CD4-positive, alpha-beta T cell treated with Interleukin-4 for 1 hour (primary cell): ENCODE data around the gene BMAL2.

Experiments used
- DNase-seq, 2 donors: peaks; one replicate each; pipeline ENCODE4 v3.0.0-alpha.2; 2020 to 2022

The BMAL2 gene

GRCh38 chr12:27332714-27333402 lies at the start of gene BMAL2:
Gene BMAL2 (plus strand): TSS chr12:27332836. CDS start chr12:27333073, 237 bp downstream.
- peak; percentile 14 to 15 for DNase-seq

DNA sequence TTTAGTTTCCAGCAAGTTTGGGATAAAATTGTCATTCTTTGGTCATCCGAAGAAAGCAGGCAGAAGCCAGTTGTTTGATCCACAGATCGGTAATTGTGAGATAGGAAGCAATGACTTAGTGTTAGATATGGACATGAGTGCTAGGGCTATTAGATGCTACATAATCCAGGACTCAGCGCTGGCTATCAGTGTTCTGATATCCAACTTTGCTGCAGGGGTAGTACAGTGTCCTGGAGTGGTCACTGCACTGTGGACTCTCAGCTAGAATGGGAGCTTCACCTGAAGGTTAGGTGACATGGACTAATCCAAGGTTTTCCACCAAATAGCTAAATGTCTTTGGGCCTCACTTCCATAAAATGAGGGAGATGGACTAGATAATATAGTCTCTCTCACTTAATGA lies 48.6 kb upstream of the BMAL2 start:
- DNase-seq, result no peak

GRCh38 chr12:27284751-27285150 lies 47.9 kb upstream of the BMAL2 start:
- no peak for DNase-seq

GRCh38 chr12:27285403-27285802 lies 47.2 kb upstream of the BMAL2 start:
- DNase-seq, result no peak

- DNase-seq, result no peak
These were observed 43.2 kb upstream of the BMAL2 start for GRCh38 chr12:27289414-27289813.

DNA sequence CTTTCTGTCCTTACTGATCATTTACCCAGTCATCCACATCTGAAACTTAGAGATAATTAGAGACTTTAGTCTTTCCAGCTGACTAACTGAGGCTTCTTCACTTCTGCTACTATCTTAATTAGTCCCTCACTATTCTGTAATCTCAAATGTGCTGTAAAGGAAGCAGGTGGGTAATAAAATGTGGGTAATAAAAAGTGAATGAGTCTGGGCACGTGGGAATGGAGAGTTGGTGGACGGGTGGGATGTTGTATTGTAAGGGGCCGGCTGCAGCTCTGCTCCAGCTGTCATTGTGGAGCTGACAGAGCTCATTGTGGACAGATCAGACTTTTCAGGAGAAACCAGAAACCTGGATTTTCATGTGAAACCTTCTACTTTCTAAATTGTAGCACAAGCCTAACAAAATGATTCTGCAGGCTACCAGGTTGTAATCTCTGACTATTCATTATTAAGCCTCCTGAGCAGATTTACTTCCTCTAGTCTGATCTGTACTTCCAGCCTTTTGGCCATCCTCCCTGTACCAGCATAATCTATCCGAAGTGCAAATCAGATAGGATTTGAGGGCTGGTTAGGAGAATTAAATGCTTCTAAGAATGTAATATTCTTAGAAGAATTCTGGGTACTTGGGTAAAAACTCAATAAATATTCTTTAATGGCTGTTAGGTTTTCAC lies 42.0 kb upstream of the BMAL2 start:
- DNase-seq, result no peak

GRCh38 chr12:27291862-27292261 lies 40.8 kb upstream of the BMAL2 start:
- DNase-seq, result no peak

DNA sequence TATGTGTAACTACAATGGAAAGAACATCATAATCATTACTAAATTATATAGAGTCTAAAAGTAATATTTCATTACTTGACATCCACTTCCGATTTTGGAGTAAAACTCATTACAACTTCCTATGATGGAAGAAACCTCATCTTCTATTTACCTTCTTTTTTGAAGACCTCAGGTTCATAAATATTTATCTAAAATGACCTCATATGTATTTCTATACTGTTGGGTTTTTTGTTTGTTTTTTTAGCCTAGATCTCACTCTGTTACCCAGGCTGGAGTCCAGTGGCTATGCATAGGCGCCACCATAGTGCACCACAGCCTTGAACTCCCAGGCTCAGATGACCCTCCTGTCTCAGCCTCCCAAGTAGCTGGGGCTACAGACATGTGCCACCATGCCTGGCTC lies 39.9 kb upstream of the BMAL2 start:
- no peak for DNase-seq

- DNase-seq, result no peak
These were observed 39.2 kb upstream of the BMAL2 start for GRCh38 chr12:27293463-27293862.

- no peak for DNase-seq
These were observed 36.0 kb upstream of the BMAL2 start for GRCh38 chr12:27296674-27297073.

GRCh38 chr12:27297566-27297965 lies 35.1 kb upstream of the BMAL2 start:
- DNase-seq, result no peak

DNA sequence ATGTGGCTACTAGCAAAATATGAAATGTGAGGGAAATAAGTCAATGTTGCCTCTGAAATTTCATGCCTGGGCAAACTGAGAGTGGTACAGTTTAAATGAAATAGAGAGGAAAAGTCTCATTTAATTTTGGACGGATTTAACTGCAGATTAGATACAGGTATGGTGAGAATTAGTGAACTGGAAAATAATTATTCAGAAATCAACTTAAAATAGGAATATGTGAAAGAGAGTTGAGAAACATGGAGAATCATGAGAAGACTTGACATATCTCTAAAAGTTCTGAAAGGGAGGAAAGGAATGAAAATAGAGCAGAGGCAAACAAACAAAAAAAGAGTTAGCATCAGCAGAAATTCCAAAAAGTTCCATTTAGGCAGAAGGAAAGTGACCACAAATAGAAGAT lies 33.5 kb upstream of the BMAL2 start:
- no peak for DNase-seq

GRCh38 chr12:27300226-27300625 lies 32.4 kb upstream of the BMAL2 start:
- no peak for DNase-seq

DNA sequence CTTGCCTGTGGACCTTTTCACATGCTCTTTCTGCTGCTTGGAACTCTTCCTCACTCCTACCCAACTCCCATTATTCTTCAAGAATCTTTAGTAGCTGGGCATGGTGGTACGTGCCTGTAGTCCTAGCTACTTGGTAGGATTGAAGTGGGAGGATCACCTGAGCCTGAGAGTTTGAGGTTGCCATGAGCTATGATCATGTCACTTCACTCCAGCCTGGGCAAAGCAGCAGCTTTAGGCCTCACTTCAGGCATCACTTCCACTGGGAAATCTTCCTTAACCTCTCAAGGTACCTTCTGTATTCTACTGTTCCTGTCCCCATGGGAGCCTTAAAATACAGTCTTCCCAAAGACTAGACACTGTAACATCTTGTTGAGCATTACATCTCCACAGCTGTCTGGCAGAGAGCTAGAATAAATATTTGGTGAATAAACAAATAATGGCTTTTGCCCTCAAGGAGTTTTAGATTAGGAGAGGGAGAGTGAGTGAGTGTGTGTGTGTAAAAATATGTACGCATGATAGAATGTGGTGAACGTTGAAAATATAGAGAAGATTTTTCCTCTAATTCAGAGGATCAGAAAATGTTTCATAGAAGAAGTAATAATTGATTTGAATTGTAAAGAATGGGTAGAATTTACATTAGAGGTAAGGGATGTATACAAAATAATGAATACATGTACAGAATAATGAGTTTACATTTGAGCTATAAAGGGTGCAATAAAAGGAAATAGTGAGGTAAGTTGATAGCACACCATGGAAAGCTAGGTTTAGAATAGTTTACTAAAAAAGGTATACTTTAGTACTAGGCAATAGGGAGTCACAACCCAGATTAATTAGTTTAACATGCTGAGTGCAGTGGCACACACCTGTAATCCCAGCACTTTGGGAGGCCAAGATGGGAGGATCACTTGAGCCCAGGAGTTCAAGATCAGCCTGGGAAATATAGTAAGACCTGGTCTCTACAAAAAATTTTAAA lies 29.2 kb upstream of the BMAL2 start:
- no peak for DNase-seq

DNA sequence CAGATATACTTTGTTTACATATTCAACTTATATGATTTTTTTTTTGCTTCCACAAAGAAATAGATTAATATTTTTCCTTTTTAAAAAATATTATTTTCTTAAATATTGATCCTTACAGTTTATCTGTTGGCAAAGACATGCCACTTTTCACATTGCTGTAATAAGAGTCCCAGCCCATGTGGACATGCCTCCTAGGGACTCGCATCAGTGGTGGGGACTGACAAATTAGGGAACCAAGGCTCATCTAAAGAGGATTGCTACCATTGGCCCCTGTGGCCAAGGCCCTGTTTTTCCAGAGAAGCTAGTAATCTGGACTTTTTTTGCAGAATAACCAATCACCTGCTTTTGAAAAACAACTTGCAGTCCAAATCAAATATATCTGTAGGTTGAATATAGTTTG lies 27.8 kb upstream of the BMAL2 start:
- DNase-seq, result no peak

GRCh38 chr12:27305673-27306456 lies 26.8 kb upstream of the BMAL2 start:
- DNase-seq, result peak in 1 of 2 donors; percentile 48

GRCh38 chr12:27309293-27309994 lies 23.2 kb upstream of the BMAL2 start:
- DNase-seq, result no peak

GRCh38 chr12:27309995-27310315 lies 22.7 kb upstream of the BMAL2 start:
- no peak for DNase-seq

DNA sequence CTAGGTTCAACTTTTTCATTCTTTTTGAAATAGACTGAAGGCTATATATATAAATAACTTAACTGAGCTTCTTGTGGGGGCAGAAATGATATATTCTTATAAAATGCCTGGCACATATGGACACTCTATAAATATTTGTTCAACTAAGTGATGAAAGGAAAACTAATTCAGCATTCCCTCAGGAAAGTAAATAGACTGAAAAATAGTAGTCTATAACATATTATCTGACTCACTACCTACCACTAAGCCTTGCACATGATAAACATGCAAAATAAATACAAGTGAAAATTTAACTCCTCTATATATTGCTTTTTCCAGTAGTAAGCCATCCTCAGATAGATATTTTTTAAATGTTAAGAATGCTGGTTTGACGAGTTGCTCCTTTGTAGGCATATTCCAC lies 15.7 kb upstream of the BMAL2 start:
- DNase-seq, result no peak

DNA sequence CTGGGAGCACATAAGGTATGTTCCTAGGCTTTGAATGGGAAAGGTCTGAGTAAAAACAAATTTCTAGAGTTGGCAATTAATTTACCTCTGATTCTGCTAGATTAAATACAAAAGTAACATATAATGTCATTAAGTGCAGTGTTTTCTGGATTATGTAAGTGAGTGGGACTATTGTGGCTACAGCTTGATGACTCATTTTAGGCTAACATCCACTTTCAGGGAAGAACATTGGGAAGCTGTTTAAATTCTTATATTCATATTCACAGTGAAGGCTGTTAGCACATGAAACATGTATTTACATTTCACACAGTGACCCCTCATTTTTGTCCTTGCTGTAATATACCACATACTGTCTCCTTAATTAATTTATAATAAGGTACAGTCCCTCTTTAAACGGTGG lies 13.2 kb upstream of the BMAL2 start:
- no peak for DNase-seq

DNA sequence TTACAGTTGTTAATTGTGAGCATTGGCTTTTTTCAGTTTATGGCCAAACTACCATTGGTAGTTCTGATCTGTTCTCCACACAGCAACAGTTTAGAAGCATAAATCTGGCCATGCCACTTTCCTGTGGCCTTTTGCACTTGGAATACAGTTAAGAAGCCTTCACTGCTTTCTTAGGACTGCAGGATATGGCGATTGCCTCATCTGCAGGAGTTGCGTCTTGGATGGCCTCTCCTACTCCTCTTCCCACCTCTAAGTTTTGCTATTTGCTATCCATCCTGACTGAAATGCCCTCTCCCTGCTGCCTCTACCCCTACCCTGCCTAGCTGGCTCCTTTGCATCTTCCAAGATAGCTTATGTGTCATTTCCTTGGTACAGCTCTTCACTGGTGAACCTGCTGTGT lies 12.8 kb upstream of the BMAL2 start:
- no peak for DNase-seq

- no peak for DNase-seq
These were observed 8.1 kb upstream of the BMAL2 start for GRCh38 chr12:27324530-27324929.
